Measurements from ENCODE around the gene NUAK1.

NUAK1 gene

DNA sequence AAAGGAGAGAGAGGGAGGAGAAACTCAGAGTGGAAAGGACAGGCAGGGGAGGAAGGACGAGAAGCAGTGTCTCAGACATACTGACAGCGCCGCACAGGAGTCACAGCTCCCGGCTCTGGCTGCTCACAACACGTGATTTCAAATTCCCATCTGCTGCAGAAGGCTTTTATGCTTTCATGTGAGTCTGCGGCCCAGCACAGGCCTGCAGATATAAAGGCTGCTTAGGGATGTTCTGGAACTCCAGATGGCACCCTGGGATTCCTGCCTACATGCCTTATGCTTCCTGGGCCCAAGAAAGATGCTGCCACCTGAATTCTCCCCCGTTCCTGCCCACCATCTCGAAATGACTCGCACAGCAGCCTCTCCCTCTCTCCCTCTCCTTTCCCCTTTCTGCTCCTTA lies 89.6 kb downstream of the NUAK1 start:
- TF ChIP-seq, protein P1, sequence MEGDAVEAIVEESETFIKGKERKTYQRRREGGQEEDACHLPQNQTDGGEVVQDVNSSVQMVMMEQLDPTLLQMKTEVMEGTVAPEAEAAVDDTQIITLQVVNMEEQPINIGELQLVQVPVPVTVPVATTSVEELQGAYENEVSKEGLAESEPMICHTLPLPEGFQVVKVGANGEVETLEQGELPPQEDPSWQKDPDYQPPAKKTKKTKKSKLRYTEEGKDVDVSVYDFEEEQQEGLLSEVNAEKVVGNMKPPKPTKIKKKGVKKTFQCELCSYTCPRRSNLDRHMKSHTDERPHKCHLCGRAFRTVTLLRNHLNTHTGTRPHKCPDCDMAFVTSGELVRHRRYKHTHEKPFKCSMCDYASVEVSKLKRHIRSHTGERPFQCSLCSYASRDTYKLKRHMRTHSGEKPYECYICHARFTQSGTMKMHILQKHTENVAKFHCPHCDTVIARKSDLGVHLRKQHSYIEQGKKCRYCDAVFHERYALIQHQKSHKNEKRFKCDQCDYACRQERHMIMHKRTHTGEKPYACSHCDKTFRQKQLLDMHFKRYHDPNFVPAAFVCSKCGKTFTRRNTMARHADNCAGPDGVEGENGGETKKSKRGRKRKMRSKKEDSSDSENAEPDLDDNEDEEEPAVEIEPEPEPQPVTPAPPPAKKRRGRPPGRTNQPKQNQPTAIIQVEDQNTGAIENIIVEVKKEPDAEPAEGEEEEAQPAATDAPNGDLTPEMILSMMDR (IDR thresholded peaks at IDR 0.05; ENCODE audit: control insufficient read depth, insufficient read depth, low read depth, low read length, missing control alignments): no peak
- DNase-seq (ENCODE audit: low read depth): no peak
- no peak overlapping the region for H3K4me3 ChIP-seq (ENCODE audit: control insufficient read depth, low read depth, low read length)

DNA sequence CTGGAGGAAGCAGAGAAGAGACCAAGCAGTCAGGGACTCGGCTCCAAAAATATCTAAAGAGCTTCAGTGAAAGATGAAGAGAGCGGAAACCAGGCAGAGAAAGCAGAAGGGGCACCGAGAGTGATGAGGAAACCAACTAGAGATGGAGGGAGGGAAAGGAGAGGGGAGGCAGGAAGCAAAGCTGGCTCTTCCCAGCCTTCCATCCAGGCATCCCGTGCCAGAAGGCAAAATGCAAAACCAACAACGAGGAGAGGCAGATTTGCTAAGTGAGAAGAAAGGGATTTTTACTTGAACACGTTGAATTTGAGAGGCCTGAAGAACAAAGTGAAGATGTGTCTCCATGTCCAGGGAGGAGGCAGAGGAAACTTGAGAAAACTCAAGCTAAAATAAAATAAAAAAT lies 90.1 kb downstream of the NUAK1 start:
- H3K4me3 ChIP-seq (ENCODE audit: control insufficient read depth, low read depth, low read length): no peak overlapping the region
- TF ChIP-seq, protein P1 (IDR thresholded peaks at IDR 0.05; ENCODE audit: control insufficient read depth, insufficient read depth, low read depth, low read length, missing control alignments): no peak
- no peak for DNase-seq (ENCODE audit: low read depth)

DNA sequence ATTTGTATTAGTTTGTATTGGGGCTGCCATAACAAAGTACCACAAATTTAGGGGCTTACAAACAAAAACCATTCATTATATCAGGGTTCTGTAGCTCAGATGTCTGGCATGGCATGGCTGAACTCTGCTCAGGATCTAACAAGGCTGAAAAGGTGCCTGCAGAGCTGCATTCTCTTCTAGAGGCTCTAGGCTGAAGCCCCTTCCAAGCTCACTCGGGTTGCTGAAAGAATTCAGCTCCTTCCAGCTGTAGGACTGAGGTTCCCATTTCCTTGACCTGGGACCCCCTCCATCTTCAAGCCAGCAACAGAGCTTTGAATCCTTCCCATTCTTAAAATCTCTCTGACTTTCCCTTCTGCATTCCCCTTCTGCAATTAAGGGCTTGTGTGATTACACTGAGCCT lies 90.7 kb downstream of the NUAK1 start:
- DNase-seq (ENCODE audit: low read depth): no peak
- TF ChIP-seq, protein P1 (IDR thresholded peaks at IDR 0.05; ENCODE audit: control insufficient read depth, insufficient read depth, low read depth, low read length, missing control alignments): no peak
- H3K4me3 ChIP-seq (ENCODE audit: control insufficient read depth, low read depth, low read length): no peak overlapping the region

DNA sequence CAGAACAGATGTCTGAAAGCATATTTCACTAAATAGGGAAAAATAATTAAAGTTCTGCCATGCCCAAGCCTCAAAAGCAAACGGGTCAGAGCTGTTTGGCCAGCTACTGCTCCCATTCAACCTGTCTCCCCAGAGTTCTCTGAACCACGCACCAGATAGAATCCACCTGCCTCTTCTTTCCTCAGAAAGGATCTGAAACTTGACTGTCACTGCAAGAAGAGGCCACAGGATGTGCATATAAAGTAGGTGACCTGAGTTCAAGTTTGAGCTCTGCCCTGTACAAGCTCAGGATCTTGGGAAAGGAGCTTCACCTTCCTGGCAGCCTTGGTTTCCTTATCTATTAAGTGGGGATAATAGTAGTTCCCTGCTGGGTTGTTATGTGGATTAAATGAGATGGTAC lies 91.8 kb downstream of the NUAK1 start:
- TF ChIP-seq, protein P1 (IDR thresholded peaks at IDR 0.05; ENCODE audit: control insufficient read depth, insufficient read depth, low read depth, low read length, missing control alignments): no peak

DNA sequence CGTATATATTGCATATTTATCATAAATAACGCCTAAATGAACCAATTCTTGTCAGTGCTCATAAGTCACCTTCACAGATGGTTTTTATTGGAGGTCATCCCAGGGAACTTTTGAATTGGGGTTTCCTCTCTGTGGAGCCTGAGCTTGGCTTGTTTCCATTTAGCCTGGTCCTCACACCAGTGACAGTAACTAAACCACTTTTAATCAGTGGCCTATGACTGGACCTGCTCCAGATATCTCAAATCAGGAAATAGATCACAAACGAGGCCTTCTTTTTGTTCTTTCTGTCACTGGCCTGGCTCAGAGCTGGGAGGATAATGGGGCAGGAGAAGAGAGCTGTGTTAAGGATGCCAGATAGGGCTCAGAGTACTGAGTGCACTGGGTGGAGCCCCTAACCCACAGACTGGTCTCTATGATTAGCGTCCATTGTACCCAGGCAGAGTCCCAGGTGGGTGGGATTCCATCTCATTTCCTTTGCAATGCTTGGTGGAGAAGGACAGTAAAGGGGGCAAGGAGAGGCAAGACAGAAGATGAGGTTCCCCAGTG lies 92.4 kb downstream of the NUAK1 start:
- TF ChIP-seq, protein P1 (IDR thresholded peaks at IDR 0.05; ENCODE audit: control insufficient read depth, insufficient read depth, low read depth, low read length, missing control alignments): no peak
- H3K4me3 ChIP-seq (ENCODE audit: control insufficient read depth, low read depth, low read length): no peak overlapping the region
- DNase-seq (ENCODE audit: low read depth): no peak

More for the DNA sequence above, 91.8 kb downstream of the NUAK1 start:
- no peak for DNase-seq (ENCODE audit: low read depth)
- no peak overlapping the region for H3K4me3 ChIP-seq (ENCODE audit: control insufficient read depth, low read depth, low read length)

DNA sequence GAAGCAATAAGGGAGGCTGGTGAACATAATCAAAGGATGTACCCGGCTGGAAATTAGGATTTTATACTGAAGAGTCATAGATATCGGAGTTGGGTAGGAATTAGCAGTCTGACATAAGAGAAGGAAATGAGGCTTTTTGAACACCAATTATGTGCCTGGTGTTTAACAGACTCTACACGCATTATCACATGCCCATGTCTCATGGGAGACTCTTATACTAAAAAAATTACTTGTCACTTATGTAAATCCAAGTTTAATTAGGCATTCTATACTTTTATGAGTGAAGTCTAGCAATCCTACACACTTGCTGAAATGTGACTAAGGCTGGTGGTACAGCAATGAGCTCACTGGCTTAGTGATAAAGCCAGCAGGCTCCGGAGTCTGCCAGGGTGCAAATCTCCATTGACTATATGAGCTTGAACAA lies 93.5 kb downstream of the NUAK1 start:
- no peak for DNase-seq (ENCODE audit: low read depth)
- no peak overlapping the region for H3K4me3 ChIP-seq (ENCODE audit: control insufficient read depth, low read depth, low read length)
- TF ChIP-seq, protein P1 (IDR thresholded peaks at IDR 0.05; ENCODE audit: control insufficient read depth, insufficient read depth, low read depth, low read length, missing control alignments): no peak

DNA sequence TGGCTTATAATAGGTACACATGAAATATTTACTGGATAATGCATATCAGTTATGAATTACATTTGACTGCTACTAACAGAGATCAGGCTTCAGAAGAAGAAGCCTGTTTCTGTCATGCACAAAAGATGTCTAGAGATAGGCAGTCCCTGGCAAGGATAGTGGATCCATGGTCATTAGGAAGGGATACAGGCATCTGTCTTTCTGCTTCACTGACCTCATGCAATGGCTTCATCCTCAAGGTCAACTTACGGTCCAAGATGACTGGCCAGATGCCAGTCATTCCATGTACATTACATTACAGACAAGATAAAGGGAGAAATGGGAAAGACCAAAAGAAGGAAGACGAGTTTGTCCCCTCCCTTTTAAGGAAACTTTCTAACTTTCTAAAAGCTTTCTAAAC lies 94.0 kb downstream of the NUAK1 start:
- no peak overlapping the region for H3K4me3 ChIP-seq (ENCODE audit: control insufficient read depth, low read depth, low read length)
- DNase-seq (ENCODE audit: low read depth): no peak
- TF ChIP-seq, protein P1 (IDR thresholded peaks at IDR 0.05; ENCODE audit: control insufficient read depth, insufficient read depth, low read depth, low read length, missing control alignments): no peak

All from AG09309 (cell line).